SK-N-SH (cell line): ENCODE results near the gene RPE.

Source experiments
- CTCF ChIP-seq: fragments of 200-600 bp; sonication (generic); IDR thresholded peaks from 2 replicates; pipeline ENCODE4 v1.6.1; 2017; ENCODE audit warnings: antibody characterized with exemption, mild to moderate bottlenecking, moderate library complexity
- PBX3 ChIP-seq: IDR thresholded peaks from 2 replicates; pipeline ENCODE4; 2012
- TAF1 ChIP-seq: IDR thresholded peaks from 2 replicates; pipeline ENCODE4 v1.6.1; 2012; ENCODE audit warnings: low read depth, mild to moderate bottlenecking, low read length, moderate library complexity, borderline replicate concordance

- TF ChIP-seq CTCF (no peak), TAF1 (no peak), PBX3 (no peak)
These were observed 44.4 kb upstream of the RPE start for GRCh38 chr2:209958016-209958415.
